NT2/D1 (cell line): ENCODE data around the gene EPHA7.

ENCODE experiments used
- SUZ12 ChIP-seq: IDR thresholded peaks from 2 replicates; pipeline ENCODE4 v1.6.1; 2011; ENCODE audit not compliant: insufficient read length, insufficient read depth; ENCODE audit errors: extremely low read depth
- YY1 ChIP-seq: IDR thresholded peaks from 2 replicates; pipeline ENCODE4 v1.6.1; 2011; ENCODE audit not compliant: insufficient read length, insufficient read depth
- ZNF274 ChIP-seq: IDR thresholded peaks from 2 replicates; pipeline ENCODE4 v1.6.1; 2011; ENCODE audit warnings: mild to moderate bottlenecking, low read depth, low read length

- TF ChIP-seq ZNF274 (no peak), YY1 (no peak), SUZ12 (no peak)
Measured at GRCh38 chr6:93226822-93227221, 192.5 kb downstream of the EPHA7 start.
